GM18505 (cell line): Measurements from ENCODE around the gene TFCP2L1.
A peak's percentile ranks its signal among the peaks of the same experiment; 100 is the strongest.
"Not testable (repeated sequence)": the region's sequence is repeated elsewhere in the genome, so short reads cannot be mapped to it uniquely, and the experiment has no call there.

Experiments used
- ATAC-seq: cut with Tn5 transposase; IDR thresholded peaks from one replicate; pipeline ENCODE4 v1.9.1; 2021; ENCODE audit not compliant: unreplicated experiment
- POLR2A ChIP-seq: IDR thresholded peaks from 4 replicates; pipeline ENCODE4 v1.6.1; 2011; ENCODE audit warnings: borderline replicate concordance; ENCODE audit not compliant: insufficient read depth, insufficient read length; ENCODE audit errors: extremely low read depth

Gene TFCP2L1

GRCh38 chr2:121284463-121285449 lies at the start of gene TFCP2L1:
TFCP2L1 (minus strand) TSS chr2:121285202; CDS start chr2:121285109, 93 bp downstream.
- ATAC-seq: peak; percentile 72
- TF ChIP-seq POLR2A: no peak

GRCh38 chr2:121333834-121334558 lies 49.0 kb upstream of the TFCP2L1 start:
- no peak for TF ChIP-seq POLR2A
- peak; percentile 88 for ATAC-seq

DNA sequence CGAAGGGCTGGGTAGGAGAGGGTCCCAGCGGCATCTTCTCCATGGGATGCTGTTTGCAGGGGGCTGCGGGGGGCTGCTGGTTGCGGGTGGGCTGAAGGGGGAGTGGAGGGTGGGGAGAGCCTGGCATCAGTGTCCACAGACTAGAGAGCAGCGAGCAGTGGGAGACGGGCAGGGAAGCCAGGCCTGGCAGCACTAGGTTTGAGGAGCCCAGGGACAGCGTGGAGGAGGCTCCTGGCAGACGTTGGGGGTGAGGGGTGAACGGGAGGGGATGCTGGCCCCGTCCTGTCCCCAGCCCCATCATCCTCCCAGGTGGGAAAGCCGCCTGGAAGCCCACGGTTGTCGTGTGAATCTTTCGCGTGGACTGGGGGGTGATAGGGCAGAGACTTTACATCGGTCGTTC lies 48.2 kb upstream of the TFCP2L1 start:
- no peak for ATAC-seq

GRCh38 chr2:121331324-121331723 lies 46.3 kb upstream of the TFCP2L1 start:
- ATAC-seq: not testable (repeated sequence)

More for the DNA sequence above, 48.2 kb upstream of the TFCP2L1 start:
- TF ChIP-seq POLR2A: no peak

- TF ChIP-seq POLR2A: no peak
- ATAC-seq: no peak
Measured at GRCh38 chr2:121330921-121331320, 45.9 kb upstream of the TFCP2L1 start.

- ATAC-seq: no peak
- TF ChIP-seq POLR2A: no peak
Measured at GRCh38 chr2:121329786-121330185, 44.8 kb upstream of the TFCP2L1 start.

DNA sequence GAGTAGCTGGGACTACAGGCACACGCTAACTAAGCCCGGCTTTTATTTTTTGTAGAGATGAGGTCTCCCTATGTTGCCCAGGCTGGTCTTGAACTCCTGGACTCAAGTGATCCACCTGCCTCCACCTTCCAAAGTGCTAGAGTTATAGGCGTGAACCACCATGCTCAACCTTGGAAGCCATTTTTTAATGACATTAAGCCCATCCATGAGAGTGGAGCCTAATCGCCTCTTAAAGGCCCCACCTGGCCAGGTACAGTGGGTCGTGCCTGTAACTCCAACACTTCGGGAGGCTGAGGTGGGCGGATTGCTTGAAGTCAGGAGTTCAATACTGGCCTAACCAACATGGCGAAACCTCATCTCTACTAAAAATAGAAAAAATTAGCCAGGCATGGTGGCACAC lies 41.6 kb upstream of the TFCP2L1 start:
- TF ChIP-seq POLR2A: no peak
- ATAC-seq: no peak

DNA sequence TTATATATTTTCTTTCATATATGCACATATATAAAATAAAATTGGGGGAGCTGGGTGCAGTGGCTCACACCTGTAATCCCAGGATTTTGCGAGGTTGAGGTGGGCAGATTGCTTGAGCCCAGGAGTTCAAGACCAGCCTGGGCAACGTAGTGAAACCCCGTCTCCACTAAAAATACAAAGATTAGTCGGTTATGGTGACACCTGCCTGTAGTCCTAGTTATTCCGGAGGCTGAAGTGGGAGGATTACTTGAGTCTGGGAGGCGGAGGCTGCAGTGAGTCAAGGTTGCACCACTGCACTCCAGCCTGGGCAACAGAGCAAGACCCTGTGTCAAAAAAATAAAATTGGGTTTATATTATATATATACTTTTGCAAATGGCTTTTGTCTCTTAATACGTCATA lies 39.6 kb upstream of the TFCP2L1 start:
- ATAC-seq: no peak
- no peak for TF ChIP-seq POLR2A

DNA sequence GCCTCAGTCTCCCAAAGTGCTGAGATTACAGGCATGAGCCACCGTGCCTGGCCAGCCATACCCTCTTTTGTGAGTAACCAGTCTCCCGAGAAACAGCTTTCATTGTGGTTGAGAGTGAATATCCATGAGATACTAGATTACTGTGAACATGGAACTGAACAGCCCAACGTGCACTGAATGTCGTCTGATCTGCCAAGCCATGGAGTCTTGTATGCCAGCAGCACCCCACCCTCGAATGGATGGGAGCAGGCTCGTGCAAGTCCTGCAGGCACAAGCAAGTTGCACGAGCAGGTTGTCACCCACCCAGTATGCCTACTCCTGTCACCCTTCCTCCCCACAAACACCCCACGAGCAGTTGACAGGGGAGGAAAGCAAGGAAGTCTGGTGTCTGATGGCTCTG lies 36.5 kb upstream of the TFCP2L1 start:
- no peak for ATAC-seq
- TF ChIP-seq POLR2A: no peak

- no peak for ATAC-seq
- TF ChIP-seq POLR2A: no peak
Measured at GRCh38 chr2:121319941-121320340, 34.9 kb upstream of the TFCP2L1 start.

DNA sequence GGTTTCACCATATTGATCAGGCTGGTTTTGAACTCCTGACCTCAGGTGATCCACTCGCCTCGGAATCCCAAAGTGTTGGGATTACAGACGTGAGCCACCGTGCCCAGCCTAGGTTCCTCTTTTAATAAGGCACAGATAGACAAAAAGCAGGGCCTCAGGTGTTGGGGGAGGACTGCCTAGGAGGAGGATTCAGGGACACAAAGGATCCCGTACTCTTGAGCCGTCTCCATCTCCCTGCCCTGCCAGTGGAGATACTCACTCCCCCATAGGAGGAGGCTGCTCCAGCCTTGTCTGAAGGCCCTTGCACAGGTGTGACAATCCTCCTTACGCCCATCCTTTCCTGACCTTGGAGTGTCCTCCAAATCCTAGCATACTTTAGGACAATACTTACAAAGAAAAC lies 32.0 kb upstream of the TFCP2L1 start:
- ATAC-seq: no peak
- TF ChIP-seq POLR2A: no peak

GRCh38 chr2:121313701-121314100 lies 28.7 kb upstream of the TFCP2L1 start:
- ATAC-seq: not testable (repeated sequence)

GRCh38 chr2:121309801-121310200 lies 24.8 kb upstream of the TFCP2L1 start:
- ATAC-seq: peak; percentile 96
- TF ChIP-seq POLR2A: no peak

DNA sequence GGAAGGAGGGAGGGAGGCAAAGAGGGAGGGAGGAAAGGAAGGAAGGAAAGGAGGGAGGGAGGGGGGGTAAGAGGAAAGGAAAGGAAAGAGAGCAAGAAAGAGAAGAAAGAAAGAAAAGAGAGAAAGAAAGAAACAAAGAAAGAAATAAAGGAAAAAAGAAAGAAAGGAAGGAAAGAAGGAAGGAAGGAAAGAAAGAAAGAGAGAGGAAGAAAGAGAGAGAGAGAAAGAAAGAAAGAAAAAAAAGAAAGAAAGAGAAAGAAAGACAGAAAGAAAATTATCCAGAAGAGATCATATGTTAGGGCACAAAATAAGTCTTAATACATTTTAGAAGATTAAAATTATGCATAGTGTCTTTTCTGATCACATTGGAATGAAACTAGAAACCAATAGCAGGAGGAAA lies 24.3 kb upstream of the TFCP2L1 start:
- TF ChIP-seq POLR2A: no peak
- no peak for ATAC-seq
